K562 (cell line): ENCODE results near the gene ADAP2. TPM values are rescaled to one million over a fixed set of nuclear protein-coding genes. Genes with fewer than 3 reads are reported as not detected.
A peak's percentile ranks its signal among the peaks of the same experiment; 100 is the strongest.

ENCODE experiments used
- ATAC-seq: fragments of 200-7000 bp; cut with Tn5 transposase; 3 replicates; pipeline ENCODE4 v1.9.1; 2020; ENCODE audit warnings: moderate library complexity
- BruUV-seq: library from RNA; stranded (reverse); fragments of 400-500 nt; replicated peaks from 2 replicates; lab custom pipeline; 2021; lab: Mats Ljungman, UMichigan
- CTCF ChIA-PET: fragments of 300-600 bp; formaldehyde crosslinking; extraction: SDS; loops from one replicate; lab custom pipeline; 2021; ENCODE audit warnings: low intra/inter-chr PET ratio; lab: Yijun Ruan, JAX
- POLR2A ChIA-PET: fragments of 300-600, 350-650 bp; sonication (Branson Sonifier 250); formaldehyde crosslinking; extraction: SDS; loops from one replicate; lab custom pipeline; 2021; ENCODE audit warnings: antibody characterized with exemption, inconsistent platforms; lab: Yijun Ruan, JAX
- DNase-seq, 4 experiments: peaks; one replicate each; pipeline versions ENCODE4 v3.0.0 to v3.0.0-alpha.2; 2011 to 2018; ENCODE audit warnings: low spot score in 3 of 4, mixed read lengths in 3 of 4; ENCODE audit errors: extremely low read depth in 1 of 4
- FAIRE-seq: peaks from 2 replicates; lab custom pipeline; 2011; peaks lifted over from hg19 to GRCh38; lab: Jason Lieb, UNC
- H2AFZ ChIP-seq: 2 replicates; pipeline ENCODE4 v1.6.0; 2011; ENCODE audit warnings: low read depth, low read length, control low read depth, inconsistent platforms
- H3K27ac ChIP-seq: fragments of 200-600 bp; 3 replicates; pipeline ENCODE4 v1.8.0; 2011; ENCODE audit warnings: low read depth, mild to moderate bottlenecking, control low read depth, inconsistent platforms, low read length, moderate library complexity, mixed read lengths; ENCODE audit errors: extremely low read depth
- H3K27me3 ChIP-seq, 2 experiments: fragments of 300-600 bp in 1 of 2; 2 replicates in 1 of 2; 3 replicates in 1 of 2; pipeline versions ENCODE4 v1.6.0 to v1.8.0; 2011; ENCODE audit warnings: inconsistent platforms in 2 of 2, low read length in 2 of 2, mild to moderate bottlenecking in 1 of 2, mixed read lengths in 1 of 2, moderate library complexity in 1 of 2; ENCODE audit not compliant: control insufficient read depth in 2 of 2, insufficient read depth in 2 of 2
- H3K36me3 ChIP-seq: fragments of 300-600 bp; 3 replicates; pipeline ENCODE4 v1.8.0; 2011; ENCODE audit warnings: mild to moderate bottlenecking, low read length, inconsistent platforms; ENCODE audit not compliant: control insufficient read depth, insufficient read depth
- H3K4me1 ChIP-seq, 2 experiments: fragments of 200-600 bp in 1 of 2; replicated peaks in 1 of 2; 2 replicates in 1 of 2; 3 replicates in 1 of 2; pipeline versions ENCODE4 v1.5.1 to v1.8.0; 2011; ENCODE audit warnings: inconsistent platforms in 2 of 2, low read length in 2 of 2, mild to moderate bottlenecking in 1 of 2, mixed read lengths in 1 of 2, moderate library complexity in 1 of 2; ENCODE audit not compliant: control insufficient read depth in 2 of 2, insufficient read depth in 2 of 2
- H3K4me2 ChIP-seq: 2 replicates; pipeline ENCODE4 v1.6.1; 2011; ENCODE audit warnings: low read length, control low read depth, inconsistent platforms, mixed read lengths; ENCODE audit not compliant: insufficient read depth
- H3K4me3 ChIP-seq: fragments of 200-600 bp; sonication (generic), shearing (Covaris generic); 2 replicates; pipeline ENCODE4 v1.5.1; 2016; ENCODE audit warnings: control low read depth, inconsistent platforms
- H3K79me2 ChIP-seq: fragments of 200-600 bp; 3 replicates; pipeline ENCODE4 v1.8.0; 2011; ENCODE audit warnings: low read length, inconsistent platforms; ENCODE audit not compliant: control insufficient read depth, insufficient read depth
- H3K9ac ChIP-seq, 2 experiments: 2 replicates each; pipeline versions ENCODE4 v1.6.0 to v1.6.1; 2011; ENCODE audit warnings: low read depth in 2 of 2, low read length in 2 of 2, control low read depth in 1 of 2, inconsistent platforms in 1 of 2, mild to moderate bottlenecking in 1 of 2, mixed read lengths in 1 of 2; ENCODE audit not compliant: insufficient read depth in 1 of 2
- H3K9me1 ChIP-seq: one replicate; pipeline ENCODE4 v1.6.0; 2011; ENCODE audit warnings: inconsistent platforms, mild to moderate bottlenecking, low read length, moderate library complexity; ENCODE audit not compliant: control insufficient read depth, insufficient read depth
- H3K9me3 ChIP-seq: replicated peaks from 2 replicates; pipeline ENCODE4 v1.5.1; 2011; ENCODE audit warnings: low read depth, low read length, inconsistent platforms; ENCODE audit not compliant: control insufficient read depth, insufficient read depth
- H4K20me1 ChIP-seq: replicated peaks from 2 replicates; pipeline ENCODE4 v1.6.1; 2011; ENCODE audit warnings: low read length, inconsistent platforms, mixed read lengths; ENCODE audit not compliant: control insufficient read depth, insufficient read depth
- CTBP1 ChIP-seq: fragments of 450-650 bp; IDR thresholded peaks from 2 replicates; pipeline ENCODE4 v1.6.1; 2016; ENCODE audit warnings: borderline replicate concordance
- GABPB2 ChIP-seq: fragments of 250-450 bp; sonication (Bioruptor Pico); conservative IDR thresholded peaks from 2 replicates; pipeline ENCODE4 v1.5.1; 2021; ENCODE audit warnings: mild to moderate bottlenecking
- POLR2A ChIP-seq: fragments of 450-650 bp; conservative IDR thresholded peaks from 2 replicates; pipeline ENCODE4 v1.6.1; 2016
- ZEB2 ChIP-seq: fragments of 450-650 bp; IDR thresholded peaks from 2 replicates; pipeline ENCODE4 v1.6.1; 2016
- WGBS: fragments of 100-300 bp; shearing (Covaris generic); methylation state at CpG from one replicate; pipeline ENCODE4 v1.1.6; 2016; ENCODE audit warnings: low coverage, mixed read lengths; ENCODE audit not compliant: insufficient coverage; ENCODE audit errors: missing lambda C conversion rate; 5-methylcytosine and 5-hydroxymethylcytosine counted together
- in situ Hi-C: fragments of 300-500 bp; cut with MboI; formaldehyde crosslinking; loops from 4 replicates; pipeline ENCODE4 v1.15.0; 2018; ENCODE audit warnings: inconsistent platforms, mixed read lengths
- intact Hi-C: fragments of 100-400 bp; cut with micrococcal nuclease; formaldehyde crosslinking; loops from 2 replicates; pipeline ENCODE4 v1.14.2; 2022
- polyA plus RNA-seq, 8 experiments: library from polyadenylated mRNA; depleted of rRNA in 4 of 8; stranded (reverse) in 5 of 8; unstranded in 3 of 8; fragments of >200 nt; fragmentation: Nextera tagmentation in 2 of 8; fragmentation: Illumina TruSeq in 1 of 8; extraction: Ambion mirVana in 2 of 8; extraction: Trizol in 1 of 8; gene quantifications; 2 replicates each; pipeline versions ENCODE4 v1.2.1 to v1.2.3, GENCODE V29; 2011 to 2014; ENCODE audit warnings: inconsistent platforms in 1 of 8, missing spikeins in 1 of 8
- total RNA-seq, 7 experiments: library from RNA; depleted of rRNA in 6 of 7; stranded (reverse); fragments of >200 nt in 6 of 7; fragmentation: Illumina TruSeq in 2 of 7; extraction: Trizol in 2 of 7; gene quantifications; 2 replicates each; pipeline versions ENCODE4 v1.2.1 to v1.2.3, GENCODE V29; 2011 to 2021; ENCODE audit warnings: low replicate concordance in 1 of 7
- TF ChIP-seq, protein P1 (sequence below): sonication (generic); formaldehyde crosslinking; IDR thresholded peaks from 2 replicates; pipeline ENCODE4 v1.8.0; 2022; ENCODE audit warnings: missing genetic modification reagents, mild to moderate bottlenecking, borderline replicate concordance
- TF ChIP-seq, protein P2 (sequence below): fragments of 450-650 bp; formaldehyde crosslinking; IDR thresholded peaks from 2 replicates; pipeline ENCODE4 v1.4.0; 2022; ENCODE audit warnings: mild to moderate bottlenecking, moderate library complexity
- TF ChIP-seq, protein P3 (sequence below): fragments of 450-650 bp; IDR thresholded peaks from 2 replicates; pipeline ENCODE4 v1.6.1; 2016; ENCODE audit warnings: missing biosample characterization, missing genetic modification characterization

ADAP2 gene
- total and polyA plus RNA-seq, 9 of the 15 experiments (the other 6 are each of a cell fraction or from before 2014, with no cell fraction given) = 0.06 to 0.73 (median 0.23) TPM; not detected in 5

DNA sequence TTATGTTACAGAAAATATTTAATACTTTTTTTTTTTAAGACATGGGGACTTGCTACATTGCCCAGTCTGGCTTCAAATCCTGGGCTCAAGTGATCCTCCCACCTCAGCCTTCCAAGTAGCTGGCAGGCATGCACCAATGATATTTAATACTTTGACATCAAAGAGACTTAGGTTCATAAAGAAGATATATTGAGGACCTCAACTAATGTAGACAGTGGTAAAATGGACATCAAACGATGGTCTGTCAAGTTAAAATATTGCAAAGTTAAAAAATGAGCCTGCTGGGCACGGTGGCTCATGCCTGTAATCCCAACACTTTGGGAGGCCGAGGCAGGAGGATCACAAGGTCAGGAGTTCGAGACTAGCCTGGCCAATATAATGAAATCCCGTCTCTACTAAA lies 24.4 kb upstream of the ADAP2 start:
- H3K36me3 ChIP-seq = peaks cover 73% of the 10 kb centered on the region
- TF ChIP-seq GABPB2 (CRISPR knock-in tag) = no peak
- no peak for TF ChIP-seq ZEB2
- 0 out of 2 replicates have a peak, but pooled peaks have one; percentile 5 for TF ChIP-seq POLR2A
- TF ChIP-seq, protein P1, sequence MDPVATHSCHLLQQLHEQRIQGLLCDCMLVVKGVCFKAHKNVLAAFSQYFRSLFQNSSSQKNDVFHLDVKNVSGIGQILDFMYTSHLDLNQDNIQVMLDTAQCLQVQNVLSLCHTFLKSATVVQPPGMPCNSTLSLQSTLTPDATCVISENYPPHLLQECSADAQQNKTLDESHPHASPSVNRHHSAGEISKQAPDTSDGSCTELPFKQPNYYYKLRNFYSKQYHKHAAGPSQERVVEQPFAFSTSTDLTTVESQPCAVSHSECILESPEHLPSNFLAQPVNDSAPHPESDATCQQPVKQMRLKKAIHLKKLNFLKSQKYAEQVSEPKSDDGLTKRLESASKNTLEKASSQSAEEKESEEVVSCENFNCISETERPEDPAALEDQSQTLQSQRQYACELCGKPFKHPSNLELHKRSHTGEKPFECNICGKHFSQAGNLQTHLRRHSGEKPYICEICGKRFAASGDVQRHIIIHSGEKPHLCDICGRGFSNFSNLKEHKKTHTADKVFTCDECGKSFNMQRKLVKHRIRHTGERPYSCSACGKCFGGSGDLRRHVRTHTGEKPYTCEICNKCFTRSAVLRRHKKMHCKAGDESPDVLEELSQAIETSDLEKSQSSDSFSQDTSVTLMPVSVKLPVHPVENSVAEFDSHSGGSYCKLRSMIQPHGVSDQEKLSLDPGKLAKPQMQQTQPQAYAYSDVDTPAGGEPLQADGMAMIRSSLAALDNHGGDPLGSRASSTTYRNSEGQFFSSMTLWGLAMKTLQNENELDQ (CRISPR knock-in tag) = no peak
- TF ChIP-seq, protein P2, sequence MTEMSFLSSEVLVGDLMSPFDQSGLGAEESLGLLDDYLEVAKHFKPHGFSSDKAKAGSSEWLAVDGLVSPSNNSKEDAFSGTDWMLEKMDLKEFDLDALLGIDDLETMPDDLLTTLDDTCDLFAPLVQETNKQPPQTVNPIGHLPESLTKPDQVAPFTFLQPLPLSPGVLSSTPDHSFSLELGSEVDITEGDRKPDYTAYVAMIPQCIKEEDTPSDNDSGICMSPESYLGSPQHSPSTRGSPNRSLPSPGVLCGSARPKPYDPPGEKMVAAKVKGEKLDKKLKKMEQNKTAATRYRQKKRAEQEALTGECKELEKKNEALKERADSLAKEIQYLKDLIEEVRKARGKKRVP = no peak
- TF ChIP-seq, protein P3, sequence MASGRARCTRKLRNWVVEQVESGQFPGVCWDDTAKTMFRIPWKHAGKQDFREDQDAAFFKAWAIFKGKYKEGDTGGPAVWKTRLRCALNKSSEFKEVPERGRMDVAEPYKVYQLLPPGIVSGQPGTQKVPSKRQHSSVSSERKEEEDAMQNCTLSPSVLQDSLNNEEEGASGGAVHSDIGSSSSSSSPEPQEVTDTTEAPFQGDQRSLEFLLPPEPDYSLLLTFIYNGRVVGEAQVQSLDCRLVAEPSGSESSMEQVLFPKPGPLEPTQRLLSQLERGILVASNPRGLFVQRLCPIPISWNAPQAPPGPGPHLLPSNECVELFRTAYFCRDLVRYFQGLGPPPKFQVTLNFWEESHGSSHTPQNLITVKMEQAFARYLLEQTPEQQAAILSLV (tag) = no peak
- TF ChIP-seq CTBP1 = no peak
- H3K9me3 ChIP-seq = no peaks in the 10 kb centered on the region
- no peak overlapping the region for H3K4me2 ChIP-seq
- no TSS peak for BruUV-seq
- no peak for ATAC-seq
- no peak overlapping the region for H2AFZ ChIP-seq
- no peaks in the 10 kb centered on the region for H4K20me1 ChIP-seq
- POLR2A ChIA-PET = interaction anchor here (0.6 to 1.4 kb wide), 5 partner anchors 9 to 31 kb away, joined by 3 to 6 read pairs (median 3); no protein-coding TSS in a partner anchor
- no peak overlapping the region for H3K9ac ChIP-seq
- intact Hi-C loops = no loop called here
- DNase-seq = no peak
- no peaks in the 10 kb centered on the region for H3K27me3 ChIP-seq
- H3K79me2 ChIP-seq = peaks cover 3% of the 10 kb centered on the region; the same call in 2 of the 3 replicates
- 90% methylated on average over 5 of the region's 5 CpGs for WGBS
- no peak for FAIRE-seq
- no peaks in the 10 kb centered on the region for H3K9me1 ChIP-seq
- H3K27ac ChIP-seq = no peak overlapping the region
- CTCF ChIA-PET = no interaction called here
- no peaks in the 10 kb centered on the region; a peak in 1 of 5 replicates for H3K4me1 ChIP-seq
- in situ Hi-C loops = no loop called here
- H3K4me3 ChIP-seq = no peak overlapping the region
